Esophagus mucosa (tissue), 1 donor: ENCODE results near the gene UBXN7. TPM values are rescaled to one million over a fixed set of nuclear protein-coding genes. Genes with fewer than 3 reads are reported as not detected.
"Not testable (repeated sequence)": the region's sequence is repeated elsewhere in the genome, so short reads cannot be mapped to it uniquely, and the experiment has no call there.

Experiments
- ATAC-seq: fragments of 200-7000 bp; cut with Tn5 transposase; one replicate; pipeline ENCODE4 v1.9.1; 2020
- total RNA-seq: library from RNA; stranded (reverse); gene quantifications from one replicate; pipeline ENCODE4 v1.2.4, GENCODE V29; 2023
- donor health status: DM: yes; HTN: yes; CAD: no.

UBXN7 gene
- total RNA-seq, 1 donor from 2014 or later, result 31.9 TPM

- no peak for ATAC-seq
These were observed 116.4 kb downstream of the UBXN7 start for GRCh38 chr3:196315821-196316220.

- no peak for ATAC-seq
These were observed 117.6 kb downstream of the UBXN7 start for GRCh38 chr3:196314597-196314996.

DNA sequence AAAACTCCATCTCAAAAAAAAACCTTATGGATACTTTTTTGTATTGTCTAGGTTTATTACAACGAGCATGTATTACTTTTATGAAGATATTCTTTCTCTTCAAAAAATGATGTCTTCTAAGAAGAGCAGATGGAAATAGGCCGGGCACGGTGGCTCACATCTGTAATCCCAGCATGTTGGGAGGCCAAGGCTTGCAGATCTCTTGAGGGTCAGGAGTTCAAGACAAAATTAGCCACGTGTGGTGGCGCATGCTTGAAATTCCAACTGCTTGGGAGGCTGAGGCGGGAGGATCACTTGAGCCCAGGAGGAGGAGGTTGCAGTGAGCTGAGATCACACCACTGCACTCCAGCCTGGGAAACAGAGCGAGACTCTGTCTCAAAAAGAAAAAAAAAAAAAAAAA, 118.1 kb downstream of the UBXN7 start:
- ATAC-seq, result not testable (repeated sequence)

DNA sequence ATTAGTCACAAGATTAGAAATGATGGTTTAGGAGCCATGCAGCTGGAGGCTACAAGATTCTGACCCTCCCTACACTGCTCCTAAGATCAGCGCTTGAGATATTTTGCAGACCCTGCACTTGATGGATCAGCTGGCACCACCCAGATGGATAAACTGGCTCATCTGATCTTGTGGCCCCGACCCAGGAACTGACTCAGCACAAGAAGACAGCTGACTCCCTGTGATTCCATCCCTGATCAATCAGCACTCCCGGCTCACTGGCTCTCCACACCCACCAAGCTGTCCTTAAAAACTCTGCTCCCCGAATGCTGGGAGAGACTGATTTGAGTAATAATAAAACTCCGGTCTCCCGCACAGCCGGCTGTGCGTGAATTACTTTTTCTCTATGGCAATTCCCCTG, 129.3 kb downstream of the UBXN7 start:
- ATAC-seq, result not testable (repeated sequence)

DNA sequence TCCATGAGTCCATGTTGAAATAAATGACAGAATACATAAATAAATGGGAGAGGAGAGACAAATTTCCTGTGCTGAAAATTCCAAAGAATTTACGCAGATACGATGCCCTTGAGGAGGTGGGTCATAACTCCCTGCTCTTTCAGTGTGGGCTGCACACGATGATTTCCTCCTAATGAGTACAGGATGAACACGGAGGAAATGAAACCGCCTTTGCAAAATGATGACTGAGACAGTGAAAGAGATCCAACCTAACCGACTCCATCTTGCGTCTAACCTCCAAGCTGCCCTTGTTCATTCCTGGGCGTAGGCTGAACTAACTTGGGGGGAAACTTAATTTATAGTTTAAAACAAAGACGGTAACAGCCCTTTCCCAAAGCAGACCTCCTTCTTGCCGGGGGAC, 129.7 kb downstream of the UBXN7 start:
- ATAC-seq, result not testable (repeated sequence)

DNA sequence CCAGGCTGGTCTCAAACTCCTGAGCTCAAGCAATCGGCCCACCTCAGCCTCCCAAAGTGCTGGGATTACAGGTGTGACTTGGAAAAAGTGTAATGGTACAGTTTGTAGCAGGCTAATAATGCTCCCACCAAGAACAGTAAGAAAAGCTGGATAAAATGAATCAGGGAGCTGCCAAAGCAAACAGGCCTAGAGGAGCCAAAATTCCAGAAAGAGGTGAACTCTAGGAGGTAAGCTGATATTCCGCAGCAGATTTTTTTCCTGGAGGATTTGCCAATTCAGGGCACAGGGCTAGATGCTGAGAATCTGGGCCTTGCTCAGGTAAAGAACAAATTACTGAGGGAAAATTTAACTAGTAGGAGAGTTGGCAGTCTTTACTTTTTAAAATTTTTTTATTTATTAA, 133.7 kb downstream of the UBXN7 start:
- no peak for ATAC-seq

Other genes starting within 250 kb of the UBXN7 start
- gene ZDHHC19, start 221.0 kb downstream of the UBXN7 start, total RNA-seq, result not detected
- not detected for gene SLC51A, start 215.9 kb downstream of the UBXN7 start, total RNA-seq
- 49.2 TPM for gene PCYT1A, start 144.7 kb downstream of the UBXN7 start, total RNA-seq
- gene DYNLT2B, start 114.2 kb downstream of the UBXN7 start, total RNA-seq, result 14.6 TPM
- 8.2 TPM for gene TM4SF19, start 94.0 kb downstream of the UBXN7 start, total RNA-seq
- 15.8 TPM for gene RNF168, start 71.3 kb upstream of the UBXN7 start, total RNA-seq
- gene SMCO1, start 82.9 kb upstream of the UBXN7 start, total RNA-seq, result not detected
- gene WDR53, start 136.1 kb upstream of the UBXN7 start, total RNA-seq, result 13.7 TPM
- gene FBXO45, start 136.2 kb upstream of the UBXN7 start, total RNA-seq, result 12.1 TPM
- gene NRROS, start 207.3 kb upstream of the UBXN7 start, total RNA-seq, result 0.40 TPM